PFSK-1 (cell line): ENCODE data around the gene NFKBIE.

Experiments
- FOXP2 ChIP-seq: optimal IDR thresholded peaks from 2 replicates; pipeline ENCODE3; 2011; ENCODE audit warnings: borderline replicate concordance, control low read depth, inconsistent platforms; ENCODE audit not compliant: insufficient read depth; ENCODE audit errors: extremely low read length, extremely low read depth
- POLR2AphosphoS5 ChIP-seq: IDR thresholded peaks from 2 replicates; pipeline ENCODE4 v1.6.1; 2012; ENCODE audit warnings: low read depth, mild to moderate bottlenecking, control low read depth, low read length, moderate library complexity
- REST ChIP-seq, 2 experiments: IDR thresholded peaks; 2 replicates each; pipeline versions ENCODE4 v1.6.1 to v1.8.0; 2011 to 2012; ENCODE audit warnings: low read depth in 2 of 2, low read length in 2 of 2, control low read depth in 1 of 2, inconsistent platforms in 1 of 2, mild to moderate bottlenecking in 1 of 2, moderate library complexity in 1 of 2; ENCODE audit not compliant: insufficient read depth in 1 of 2
- SIN3A ChIP-seq: IDR thresholded peaks from 2 replicates; pipeline ENCODE4 v1.6.1; 2012; ENCODE audit warnings: mild to moderate bottlenecking, low read length, moderate library complexity, borderline replicate concordance; ENCODE audit not compliant: insufficient read depth
- TAF1 ChIP-seq: IDR thresholded peaks from 2 replicates; pipeline ENCODE4 v1.6.1; 2012; ENCODE audit warnings: low read length, control low read depth, borderline replicate concordance; ENCODE audit not compliant: insufficient read depth

NFKBIE gene

GRCh38 chr6:44310241-44310640, 44.9 kb upstream of the NFKBIE start:
- TF ChIP-seq POLR2AphosphoS5, result no peak
- no peak for TF ChIP-seq REST (IDR thresholded peaks at IDR 0.05; ENCODE audit: insufficient read depth in 1 of 2, low read depth in 2 of 2, low read length in 2 of 2)
- no peak for TF ChIP-seq SIN3A
- TF ChIP-seq TAF1, result no peak
- no peak for TF ChIP-seq FOXP2

GRCh38 chr6:44309631-44310030, 44.3 kb upstream of the NFKBIE start:
- TF ChIP-seq TAF1, result no peak
- no peak for TF ChIP-seq REST (IDR thresholded peaks at IDR 0.05; ENCODE audit: insufficient read depth in 1 of 2, low read depth in 2 of 2, low read length in 2 of 2)
- TF ChIP-seq SIN3A, result no peak
- TF ChIP-seq POLR2AphosphoS5, result no peak
- no peak for TF ChIP-seq FOXP2

- TF ChIP-seq FOXP2, result no peak
- no peak for TF ChIP-seq TAF1
- TF ChIP-seq SIN3A, result no peak
- no peak for TF ChIP-seq REST (IDR thresholded peaks at IDR 0.05; ENCODE audit: insufficient read depth in 1 of 2, low read depth in 2 of 2, low read length in 2 of 2)
- no peak for TF ChIP-seq POLR2AphosphoS5
Observed at GRCh38 chr6:44309092-44309491, 43.7 kb upstream of the NFKBIE start.

- TF ChIP-seq FOXP2 (no peak), REST (IDR thresholded peaks at IDR 0.05; ENCODE audit: insufficient read depth in 1 of 2, low read depth in 2 of 2, low read length in 2 of 2) (no peak), SIN3A (no peak), TAF1 (no peak), POLR2AphosphoS5 (no peak)
Observed at GRCh38 chr6:44307217-44307616, 41.9 kb upstream of the NFKBIE start.

- no peak for TF ChIP-seq POLR2AphosphoS5
- TF ChIP-seq SIN3A, result no peak
- no peak for TF ChIP-seq TAF1
- no peak for TF ChIP-seq REST (IDR thresholded peaks at IDR 0.05; ENCODE audit: insufficient read depth in 1 of 2, low read depth in 2 of 2, low read length in 2 of 2)
- no peak for TF ChIP-seq FOXP2
Observed at GRCh38 chr6:44306710-44307109, 41.4 kb upstream of the NFKBIE start.
